HG02884 (cell line): ENCODE data around the gene TBCD.

ENCODE experiments used
- ATAC-seq: cut with Tn5 transposase; IDR thresholded peaks from one replicate; pipeline ENCODE4 v1.9.1; 2021; ENCODE audit warnings: mild to moderate bottlenecking, moderate library complexity; ENCODE audit not compliant: unreplicated experiment

Gene TBCD

GRCh38 chr17:82789051-82789592, 37.3 kb downstream of the TBCD start:
- no peak for ATAC-seq

GRCh38 chr17:82789806-82790205, 37.9 kb downstream of the TBCD start:
- no peak for ATAC-seq

GRCh38 chr17:82790391-82790790, 38.5 kb downstream of the TBCD start:
- no peak for ATAC-seq

GRCh38 chr17:82791532-82791931, 39.7 kb downstream of the TBCD start:
- no peak for ATAC-seq

GRCh38 chr17:82793974-82794630, 42.2 kb downstream of the TBCD start:
- no peak for ATAC-seq

- no peak for ATAC-seq
These were observed 43.1 kb downstream of the TBCD start for GRCh38 chr17:82794781-82795482.

- ATAC-seq = no peak
These were observed 43.8 kb downstream of the TBCD start for GRCh38 chr17:82795615-82796014.

- ATAC-seq = no peak
These were observed 45.2 kb downstream of the TBCD start for GRCh38 chr17:82797061-82797460.

- no peak for ATAC-seq
These were observed 46.9 kb downstream of the TBCD start for GRCh38 chr17:82798752-82799151.

GRCh38 chr17:82799591-82799990, 47.7 kb downstream of the TBCD start:
- ATAC-seq = no peak

- no peak for ATAC-seq
These were observed 49.0 kb downstream of the TBCD start for GRCh38 chr17:82800885-82801284.

GRCh38 chr17:82801377-82801970, 49.6 kb downstream of the TBCD start:
- ATAC-seq = no peak

- ATAC-seq = no peak
These were observed 50.4 kb downstream of the TBCD start for GRCh38 chr17:82802075-82802780.

- ATAC-seq = no peak
These were observed 51.3 kb downstream of the TBCD start for GRCh38 chr17:82803185-82803584.

- no peak for ATAC-seq
These were observed 51.7 kb downstream of the TBCD start for GRCh38 chr17:82803606-82804005.

- ATAC-seq = no peak
These were observed 52.8 kb downstream of the TBCD start for GRCh38 chr17:82804442-82805191.

GRCh38 chr17:82805254-82805653, 53.4 kb downstream of the TBCD start:
- ATAC-seq = no peak

- ATAC-seq = no peak
These were observed 54.0 kb downstream of the TBCD start for GRCh38 chr17:82805823-82806222.

GRCh38 chr17:82806645-82807044, 54.8 kb downstream of the TBCD start:
- ATAC-seq = no peak

- ATAC-seq = no peak
These were observed 55.2 kb downstream of the TBCD start for GRCh38 chr17:82807101-82807500.

- no peak for ATAC-seq
These were observed 55.7 kb downstream of the TBCD start for GRCh38 chr17:82807562-82807961.
